Common myeloid progenitor, CD34-positive (primary cell): ENCODE measurements around the gene BBS9.

Experiments
- CTCF ChIA-PET: fragments of 350-600 bp; sonication (Branson Sonifier 250); formaldehyde crosslinking; loops from one replicate; lab custom pipeline; 2021; ENCODE audit warnings: antibody characterized with exemption; lab: Charles Lee
- POLR2A ChIA-PET: fragments of 350-600 bp; sonication (Branson Sonifier 250); formaldehyde crosslinking; loops from one replicate; lab custom pipeline; 2021; ENCODE audit warnings: antibody characterized with exemption; lab: Charles Lee
- DNase-seq, 3 donors: peaks; one replicate each; pipeline versions ENCODE4 v3.0.0 to v3.0.0-alpha.2; 2013
- H3K27ac ChIP-seq, 2 experiments: 1 replicate in 1 of 2; 2 replicates in 1 of 2; pipeline ENCODE4 v1.7.0; 2013; ENCODE audit warnings: inconsistent platforms in 2 of 2, low read length in 2 of 2, mild to moderate bottlenecking in 2 of 2, low read depth in 1 of 2, moderate library complexity in 1 of 2; ENCODE audit not compliant: severe bottlenecking in 2 of 2, insufficient read depth in 1 of 2, poor library complexity in 1 of 2
- H3K27me3 ChIP-seq, 5 experiments: replicated peaks in 2 of 5; 1 replicate in 3 of 5; 2 replicates in 2 of 5; pipeline versions ENCODE4 v1.6.1 to v1.7.0; 2013; ENCODE audit warnings: low read length in 4 of 5, mild to moderate bottlenecking in 2 of 5, moderate library complexity in 2 of 5, inconsistent platforms in 1 of 5; ENCODE audit not compliant: insufficient read depth in 5 of 5, control insufficient read depth in 4 of 5
- H3K36me3 ChIP-seq, 4 experiments: 1 replicate in 2 of 4; 2 replicates in 2 of 4; pipeline versions ENCODE4 v1.6.1 to v1.7.0; 2013; ENCODE audit warnings: low read length in 3 of 4, control low read depth in 1 of 4, mild to moderate bottlenecking in 1 of 4; ENCODE audit not compliant: control insufficient read depth in 4 of 4, insufficient read depth in 4 of 4
- H3K4me1 ChIP-seq, 4 experiments: 1 replicate in 3 of 4; 2 replicates in 1 of 4; pipeline versions ENCODE4 v1.6.1 to v1.7.1; 2013; ENCODE audit warnings: low read length in 3 of 4, mild to moderate bottlenecking in 3 of 4, control low read depth in 1 of 4, inconsistent platforms in 1 of 4, moderate library complexity in 1 of 4; ENCODE audit not compliant: control insufficient read depth in 4 of 4, insufficient read depth in 4 of 4; ENCODE audit errors: control extremely low read depth in 1 of 4
- H3K4me3 ChIP-seq, 7 experiments: 1 replicate in 4 of 7; 2 replicates in 3 of 7; pipeline versions ENCODE4 v1.5.1 to v1.7.0; 2013; ENCODE audit warnings: mild to moderate bottlenecking in 7 of 7, low read length in 6 of 7, moderate library complexity in 6 of 7, inconsistent platforms in 2 of 7, low read depth in 2 of 7, control low read depth in 1 of 7; ENCODE audit not compliant: insufficient read depth in 4 of 7, control insufficient read depth in 1 of 7; ENCODE audit errors: extremely low read depth in 1 of 7
- H3K9me3 ChIP-seq, 5 experiments: 1 replicate in 4 of 5; 2 replicates in 1 of 5; pipeline versions ENCODE4 v1.6.1 to v1.7.1; 2013; ENCODE audit warnings: low read length in 4 of 5, mild to moderate bottlenecking in 2 of 5, inconsistent platforms in 1 of 5, low read depth in 1 of 5, moderate library complexity in 1 of 5; ENCODE audit not compliant: control insufficient read depth in 4 of 5, insufficient read depth in 2 of 5; ENCODE audit errors: control extremely low read depth in 1 of 5
- WGBS: methylation state at CpG from one replicate; pipeline ENCODE4 v1.1.5; 2013; ENCODE audit not compliant: insufficient coverage; 5-methylcytosine and 5-hydroxymethylcytosine counted together

BBS9 gene

DNA sequence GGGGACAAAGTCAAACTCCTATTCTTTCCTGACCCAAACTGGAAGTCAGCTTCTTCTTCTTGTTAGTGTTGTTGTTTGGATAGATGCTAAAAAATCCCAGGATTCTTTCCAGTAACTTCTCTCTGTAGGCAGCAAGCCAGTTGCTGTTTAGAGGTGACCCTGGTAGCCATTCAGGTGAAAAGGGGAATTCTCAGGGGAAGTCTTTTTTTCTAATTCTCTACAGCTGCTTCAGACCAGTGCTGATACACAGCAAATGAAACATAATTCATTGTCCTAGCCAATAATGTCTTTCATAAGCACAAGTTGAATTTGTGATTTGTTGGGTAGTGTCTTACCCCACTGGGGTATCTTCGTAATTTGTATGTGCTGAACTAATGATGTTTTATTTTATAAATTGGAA, 357.3 kb downstream of the BBS9 start:
- POLR2A ChIA-PET = no interaction called here
- no CpG with 5 or more reads among the region's 1 CpG for WGBS
- Histone ChIP-seq H3K27me3 (no peaks in the 10 kb centered on the region), H3K36me3 (no peaks in the 10 kb centered on the region), H3K27ac (no peak overlapping the region), H3K9me3 (peaks cover 0 to 2% (median 0%) of the 10 kb centered on the region in 5 experiments), H3K4me1 (no peaks in the 10 kb centered on the region), H3K4me3 (no peak overlapping the region)
- CTCF ChIA-PET = no interaction called here
- DNase-seq = no peak

GRCh38 chr7:33487998-33488682, 358.8 kb downstream of the BBS9 start:
- Histone ChIP-seq H3K27me3 (no peaks in the 10 kb centered on the region), H3K9me3 (no peaks in the 10 kb centered on the region), H3K27ac (no peak overlapping the region), H3K4me1 (no peaks in the 10 kb centered on the region), H3K4me3 (no peak overlapping the region), H3K36me3 (no peaks in the 10 kb centered on the region)
- POLR2A ChIA-PET = no interaction called here
- DNase-seq = peak in 2 of 3 donors; percentile 5 to 6
- CTCF ChIA-PET = interaction anchor here (1.0 kb wide), 1 partner anchor 13 kb away, joined by 4 read pairs; no protein-coding TSS in a partner anchor

GRCh38 chr7:33494474-33494873, 365.1 kb downstream of the BBS9 start:
- Histone ChIP-seq H3K4me3 (no peak overlapping the region), H3K36me3 (no peaks in the 10 kb centered on the region), H3K27ac (no peak overlapping the region), H3K27me3 (no peaks in the 10 kb centered on the region), H3K9me3 (no peaks in the 10 kb centered on the region), H3K4me1 (no peaks in the 10 kb centered on the region)
- ChIA-PET CTCF (no interaction called here), POLR2A (no interaction called here)
- no peak for DNase-seq

DNA sequence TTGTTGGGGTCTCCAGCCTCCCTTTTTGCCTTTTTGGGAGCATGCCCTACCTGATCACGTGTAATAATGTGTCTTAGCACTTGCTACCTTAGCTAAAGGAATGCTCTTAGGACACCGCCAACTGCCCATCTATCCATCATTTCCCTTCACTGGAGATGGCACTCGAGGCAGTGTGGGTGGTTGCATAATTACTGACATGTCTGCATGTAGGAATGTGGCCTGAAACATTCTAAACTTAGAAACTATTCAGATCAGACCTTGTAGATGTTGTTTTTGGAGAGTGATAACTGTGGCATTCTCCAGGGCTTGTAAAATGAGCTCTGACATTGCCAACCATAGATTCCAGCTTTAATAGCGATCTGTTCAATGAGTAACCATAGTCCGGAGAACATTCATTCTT, 365.8 kb downstream of the BBS9 start:
- POLR2A ChIA-PET = no interaction called here
- no peak for DNase-seq
- Histone ChIP-seq H3K9me3 (no peaks in the 10 kb centered on the region), H3K36me3 (no peaks in the 10 kb centered on the region), H3K4me1 (no peaks in the 10 kb centered on the region), H3K27me3 (no peaks in the 10 kb centered on the region), H3K4me3 (no peak overlapping the region), H3K27ac (no peak overlapping the region)
- CTCF ChIA-PET = no interaction called here
- WGBS = 93% methylated on average over 2 of the region's 5 CpGs

- no peak for DNase-seq
- ChIA-PET CTCF (interaction anchor here (0.7 kb wide), 1 partner anchor 42 kb away, joined by 3 read pairs; no protein-coding TSS in a partner anchor), POLR2A (no interaction called here)
- Histone ChIP-seq H3K9me3 (no peaks in the 10 kb centered on the region), H3K4me3 (no peak overlapping the region), H3K27ac (no peak overlapping the region), H3K27me3 (no peaks in the 10 kb centered on the region), H3K4me1 (no peaks in the 10 kb centered on the region), H3K36me3 (no peaks in the 10 kb centered on the region)
- WGBS = 100% methylated on average over 1 of the region's 2 CpGs
These were observed 367.7 kb downstream of the BBS9 start for GRCh38 chr7:33497051-33497450.

DNA sequence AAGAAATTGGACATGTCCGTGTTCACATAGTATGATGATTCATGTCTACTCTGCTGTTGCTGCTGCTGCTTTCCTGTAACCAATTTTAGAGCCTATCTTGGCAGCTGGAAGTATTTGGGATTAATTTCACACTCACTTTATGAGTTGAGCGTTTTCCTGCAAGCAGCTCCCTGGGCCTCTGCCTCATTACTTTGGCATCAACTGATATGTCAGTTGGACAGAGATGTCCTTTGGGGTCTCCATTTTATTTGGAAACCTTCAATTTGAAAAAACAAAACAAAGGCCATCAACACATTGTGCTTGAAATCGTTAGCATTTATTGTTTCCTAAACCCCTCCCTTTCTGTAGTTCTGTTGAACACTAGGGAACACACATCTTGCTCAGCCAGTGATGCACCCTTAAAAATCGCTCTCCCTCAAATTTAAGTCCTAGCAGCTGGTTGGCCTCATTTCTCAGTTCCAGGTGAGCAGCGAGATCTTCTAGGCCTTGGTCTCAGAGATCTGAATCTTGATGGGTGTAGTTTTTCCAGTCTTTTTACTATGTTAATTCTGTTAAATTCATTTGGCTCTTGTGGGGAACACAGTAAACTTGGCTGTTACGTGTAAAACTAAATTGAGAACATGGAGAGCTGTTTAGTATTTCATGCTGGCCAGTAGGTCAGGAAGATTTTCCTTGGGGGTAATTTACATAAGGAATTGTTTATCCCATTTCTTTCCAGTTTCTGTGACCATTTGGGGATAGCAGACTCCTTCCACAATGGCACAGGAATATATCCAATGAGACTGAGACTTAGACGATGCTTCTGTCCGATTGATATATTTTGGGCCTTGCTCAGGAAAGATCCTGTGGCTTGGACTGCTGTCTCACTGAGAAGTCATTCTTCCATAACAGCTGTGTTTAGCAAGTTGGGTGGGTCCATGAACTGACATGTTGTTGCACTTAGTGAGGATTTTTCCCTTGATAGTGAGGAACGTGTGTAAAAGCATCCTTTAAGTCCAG, 371.6 kb downstream of the BBS9 start:
- no peaks in the 10 kb centered on the region for H3K36me3 ChIP-seq

DNA sequence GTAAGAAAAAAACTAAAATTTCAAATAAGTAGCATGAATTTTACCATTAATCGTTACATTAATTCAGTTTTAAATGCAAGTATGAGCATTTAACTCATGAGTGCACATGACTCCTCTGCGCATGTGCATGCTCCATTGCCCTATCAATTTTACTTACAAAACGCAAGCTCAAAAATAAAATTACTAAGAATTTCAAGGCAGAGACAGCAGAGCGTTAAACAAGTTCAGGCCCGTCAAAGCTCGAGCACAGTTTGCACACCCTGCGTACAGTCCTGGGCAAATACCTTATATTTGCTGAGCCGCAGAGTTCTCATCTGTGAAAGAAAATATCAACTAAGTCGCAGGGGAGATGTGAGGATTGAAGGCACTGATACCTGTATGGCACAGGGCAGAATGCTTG, 373.6 kb downstream of the BBS9 start:
- ChIA-PET POLR2A (no interaction called here), CTCF (no interaction called here)
- WGBS = 99% methylated on average over 8 of the region's 9 CpGs
- H3K9me3 ChIP-seq = no peaks in the 10 kb centered on the region
- no peak overlapping the region for H3K27ac ChIP-seq
- H3K27me3 ChIP-seq = no peaks in the 10 kb centered on the region
- DNase-seq = no peak
- no peak overlapping the region for H3K4me3 ChIP-seq
- no peaks in the 10 kb centered on the region for H3K36me3 ChIP-seq
- H3K4me1 ChIP-seq = no peaks in the 10 kb centered on the region

More for the DNA sequence above, 371.6 kb downstream of the BBS9 start:
- no peak overlapping the region for H3K4me3 ChIP-seq
- no peaks in the 10 kb centered on the region for H3K27me3 ChIP-seq
- no peaks in the 10 kb centered on the region for H3K9me3 ChIP-seq
- WGBS = 98% methylated on average over 7 of the region's 9 CpGs
- DNase-seq = no peak
- ChIA-PET CTCF (interaction anchor here (1.8 kb wide), 1 partner anchor 14 kb away, joined by 4 read pairs; no protein-coding TSS in a partner anchor), POLR2A (no interaction called here)
- no peak overlapping the region for H3K27ac ChIP-seq
- no peaks in the 10 kb centered on the region for H3K4me1 ChIP-seq
